Prostate gland (tissue), 2 donors: ENCODE data around the gene RFNG.
A peak's percentile ranks its signal among the peaks of the same experiment; 100 is the strongest.

Experiments used
- CTCF ChIP-seq, 4 experiments: fragments of 200-600 bp in 2 of 4; fragments of 450-650 bp in 2 of 4; sonication (generic) in 2 of 4; IDR thresholded peaks; 1 replicate in 3 of 4; 2 replicates in 1 of 4; pipeline ENCODE4 v1.5.1; 2016 to 2019; ENCODE audit warnings: antibody characterized with exemption in 4 of 4, mild to moderate bottlenecking in 2 of 4, moderate library complexity in 2 of 4
- POLR2A ChIP-seq: fragments of 450-650 bp; IDR thresholded peaks from one replicate; pipeline ENCODE4 v1.6.1; 2016; ENCODE audit warnings: antibody characterized with exemption, mild to moderate bottlenecking
- POLR2AphosphoS5 ChIP-seq: sonication (generic); formaldehyde crosslinking; IDR thresholded peaks from one replicate; pipeline ENCODE4 v1.6.1; 2017; ENCODE audit warnings: antibody characterized with exemption

- TF ChIP-seq CTCF (IDR thresholded peaks at IDR 0.05): no peak
- peak; percentile 7 for TF ChIP-seq POLR2A
- peak; percentile 29 for TF ChIP-seq POLR2AphosphoS5
These were observed 47.9 kb downstream of the RFNG start for GRCh38 chr17:82003411-82004381.
